Suprapubic skin (tissue), 4 donors: ENCODE results near the gene ELSPBP1.
"Not testable (repeated sequence)": the region's sequence is repeated elsewhere in the genome, so short reads cannot be mapped to it uniquely, and the experiment has no call there.

Source experiments
- POLR2A ChIP-seq, 2 donors: fragments of 450-650 bp; IDR thresholded peaks; one replicate each; pipeline ENCODE4 v1.6.1; 2017; ENCODE audit warnings: antibody characterized with exemption in 2 of 2, mild to moderate bottlenecking in 2 of 2, moderate library complexity in 2 of 2
- POLR2AphosphoS5 ChIP-seq, 3 donors: sonication (generic); formaldehyde crosslinking; IDR thresholded peaks; one replicate each; pipeline ENCODE4 v1.6.1; 2017; ENCODE audit warnings: antibody characterized with exemption in 3 of 3
- TF ChIP-seq, protein P1 (sequence below), 2 donors: fragments of 200-600 bp in 1 of 2; fragments of 450-650 bp in 1 of 2; sonication (generic) in 1 of 2; IDR thresholded peaks; one replicate each; pipeline ENCODE4 v1.5.1; 2016 to 2019; ENCODE audit warnings: antibody characterized with exemption in 2 of 2, mild to moderate bottlenecking in 1 of 2, moderate library complexity in 1 of 2

DNA sequence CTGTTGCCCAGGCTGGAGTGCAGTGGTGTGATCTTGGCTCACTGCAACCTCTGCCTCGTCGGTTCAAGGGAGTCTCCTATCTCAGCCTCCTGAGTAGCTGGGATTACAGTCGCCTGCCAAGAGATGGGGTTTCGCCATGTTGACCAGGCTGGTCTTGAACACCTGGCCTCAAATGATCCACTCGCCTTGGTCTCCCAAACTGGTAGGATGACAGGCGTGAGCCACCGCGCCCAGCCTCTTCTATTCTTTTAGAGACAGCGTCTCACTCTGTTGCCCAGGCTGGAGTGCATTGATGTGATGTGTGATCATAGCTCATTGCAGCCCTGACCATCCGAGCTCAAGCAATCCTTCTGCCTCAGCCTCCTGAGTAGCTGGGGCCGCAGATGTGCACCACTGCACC is 38.5 kb upstream of the ELSPBP1 start:
- not testable (repeated sequence) for TF ChIP-seq POLR2A, POLR2AphosphoS5 (IDR thresholded peaks at IDR 0.05)
- TF ChIP-seq, protein P1, sequence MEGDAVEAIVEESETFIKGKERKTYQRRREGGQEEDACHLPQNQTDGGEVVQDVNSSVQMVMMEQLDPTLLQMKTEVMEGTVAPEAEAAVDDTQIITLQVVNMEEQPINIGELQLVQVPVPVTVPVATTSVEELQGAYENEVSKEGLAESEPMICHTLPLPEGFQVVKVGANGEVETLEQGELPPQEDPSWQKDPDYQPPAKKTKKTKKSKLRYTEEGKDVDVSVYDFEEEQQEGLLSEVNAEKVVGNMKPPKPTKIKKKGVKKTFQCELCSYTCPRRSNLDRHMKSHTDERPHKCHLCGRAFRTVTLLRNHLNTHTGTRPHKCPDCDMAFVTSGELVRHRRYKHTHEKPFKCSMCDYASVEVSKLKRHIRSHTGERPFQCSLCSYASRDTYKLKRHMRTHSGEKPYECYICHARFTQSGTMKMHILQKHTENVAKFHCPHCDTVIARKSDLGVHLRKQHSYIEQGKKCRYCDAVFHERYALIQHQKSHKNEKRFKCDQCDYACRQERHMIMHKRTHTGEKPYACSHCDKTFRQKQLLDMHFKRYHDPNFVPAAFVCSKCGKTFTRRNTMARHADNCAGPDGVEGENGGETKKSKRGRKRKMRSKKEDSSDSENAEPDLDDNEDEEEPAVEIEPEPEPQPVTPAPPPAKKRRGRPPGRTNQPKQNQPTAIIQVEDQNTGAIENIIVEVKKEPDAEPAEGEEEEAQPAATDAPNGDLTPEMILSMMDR (IDR thresholded peaks at IDR 0.05), result not testable (repeated sequence)
